HCT116 (cell line): Measurements from ENCODE around the gene IL1R1. TPM values are rescaled to one million over a fixed set of nuclear protein-coding genes. Genes with fewer than 3 reads are reported as not detected.

Source experiments
- ATAC-seq: fragments of 200-7000 bp; cut with Tn5 transposase; 2 replicates; pipeline ENCODE4 v1.9.1; 2020; ENCODE audit warnings: mild to moderate bottlenecking, moderate library complexity
- BruUV-seq: library from RNA; stranded (reverse); fragments of 400-500 nt; replicated peaks from 2 replicates; lab custom pipeline; 2021; lab: Mats Ljungman, UMichigan
- CTCF ChIA-PET: fragments of 300-600 bp; sonication (Branson Sonifier 250); formaldehyde crosslinking; loops from one replicate; lab custom pipeline; 2021; ENCODE audit warnings: antibody characterized with exemption; lab: Charles Lee
- POLR2A ChIA-PET: fragments of 300-600, 350-600 bp; sonication (Branson Sonifier 250); formaldehyde crosslinking; loops from one replicate; lab custom pipeline; 2021; ENCODE audit warnings: antibody characterized with exemption; lab: Charles Lee
- RAD21 ChIA-PET, 2 experiments: fragments of 300-600 bp; sonication (Branson Sonifier 250); formaldehyde crosslinking; loops; one replicate each; lab custom pipeline; 2023; ENCODE audit warnings: low total read pairs in 2 of 2; ENCODE audit not compliant: uncharacterized antibody in 2 of 2, unreplicated experiment in 2 of 2, low non-redundant PET in 1 of 2; lab: Charles Lee
- DNase-seq: peaks from one replicate; pipeline ENCODE4 v3.0.0-alpha.2; 2010; ENCODE audit warnings: low read depth, low spot score
- H2AFZ ChIP-seq: fragments of 200-600 bp; shearing (Covaris generic), sonication (generic); 2 replicates; pipeline ENCODE4 v1.6.1; 2017; ENCODE audit warnings: low read depth, mixed run types, mixed read lengths, antibody characterized with exemption, low read length; ENCODE audit not compliant: poor library complexity, severe bottlenecking
- H3K27ac ChIP-seq: 2 replicates; pipeline ENCODE4 v1.5.1; 2012; ENCODE audit warnings: low read depth, low read length
- H3K27me3 ChIP-seq: fragments of 200-600 bp; sonication (generic); 2 replicates; pipeline ENCODE4 v1.6.1; 2016; ENCODE audit warnings: mixed run types, low read length, mixed read lengths; ENCODE audit not compliant: insufficient read depth
- H3K36me3 ChIP-seq, 2 experiments: fragments of 200-500 bp in 1 of 2; fragments of 200-600 bp in 1 of 2; sonication (Bioruptor generic) in 1 of 2; sonication (generic) in 1 of 2; 2 replicates each; pipeline versions ENCODE4 v1.5.1 to v1.6.1; 2014 to 2016; ENCODE audit warnings: low read length in 2 of 2, inconsistent platforms in 1 of 2, mixed read lengths in 1 of 2, mixed run types in 1 of 2; ENCODE audit not compliant: insufficient read depth in 2 of 2, control insufficient read depth in 1 of 2
- H3K4me1 ChIP-seq, 2 experiments: fragments of 200-600 bp in 1 of 2; sonication (generic) in 1 of 2; 2 replicates each; pipeline versions ENCODE4 v1.5.1 to v1.6.1; 2012 to 2017; ENCODE audit warnings: low read length in 2 of 2, inconsistent platforms in 1 of 2, mild to moderate bottlenecking in 1 of 2, mixed read lengths in 1 of 2, mixed run types in 1 of 2, moderate library complexity in 1 of 2; ENCODE audit not compliant: insufficient read depth in 2 of 2, control insufficient read depth in 1 of 2
- H3K4me2 ChIP-seq: fragments of 200-600 bp; sonication (generic); 2 replicates; pipeline ENCODE4 v1.6.1; 2017; ENCODE audit warnings: mixed run types, low read length, mixed read lengths
- H3K4me3 ChIP-seq, 2 experiments: fragments of 200-600 bp in 1 of 2; sonication (generic) in 1 of 2; replicated peaks in 1 of 2; 2 replicates each; pipeline ENCODE4 v1.5.1; 2011 to 2016; ENCODE audit warnings: low read length in 2 of 2, control low read depth in 1 of 2, low read depth in 1 of 2, mild to moderate bottlenecking in 1 of 2, mixed read lengths in 1 of 2, mixed run types in 1 of 2
- H3K79me2 ChIP-seq: fragments of 200-600 bp; sonication (generic); 2 replicates; pipeline ENCODE4 v1.6.1; 2017; ENCODE audit warnings: mild to moderate bottlenecking, mixed run types, low read length, moderate library complexity, mixed read lengths; ENCODE audit not compliant: insufficient read depth
- H3K9ac ChIP-seq: fragments of 200-600 bp; sonication (generic); 2 replicates; pipeline ENCODE4 v1.6.1; 2016; ENCODE audit warnings: low read length, mixed read lengths
- H3K9me2 ChIP-seq: fragments of 200-600 bp; sonication (generic), shearing (Covaris generic); 2 replicates; pipeline ENCODE4 v1.6.1; 2017; ENCODE audit warnings: mixed run types, mild to moderate bottlenecking, moderate library complexity; ENCODE audit not compliant: insufficient read depth
- H3K9me3 ChIP-seq, 2 experiments: fragments of 200-500 bp in 1 of 2; fragments of 200-600 bp in 1 of 2; sonication (Bioruptor generic) in 1 of 2; sonication (generic) in 1 of 2; 2 replicates each; pipeline ENCODE4 v1.6.1; 2014 to 2017; ENCODE audit warnings: low read length in 2 of 2, mixed read lengths in 2 of 2, inconsistent platforms in 1 of 2, low read depth in 1 of 2, mild to moderate bottlenecking in 1 of 2, mixed run types in 1 of 2, moderate library complexity in 1 of 2; ENCODE audit not compliant: control insufficient read depth in 1 of 2, insufficient read depth in 1 of 2
- H4K20me1 ChIP-seq: fragments of 200-600 bp; sonication (generic), shearing (Covaris generic); 2 replicates; pipeline ENCODE4 v1.6.1; 2017; ENCODE audit warnings: mixed run types, mild to moderate bottlenecking, moderate library complexity; ENCODE audit not compliant: insufficient read depth
- CBX3 ChIP-seq: IDR thresholded peaks from 2 replicates; pipeline ENCODE4 v1.6.1; 2012; ENCODE audit warnings: low read depth
- ELF1 ChIP-seq: IDR thresholded peaks from 2 replicates; pipeline ENCODE4 v1.6.1; 2012; ENCODE audit warnings: low read depth, borderline replicate concordance
- EZH2 ChIP-seq: fragments of 200-600 bp; sonication (generic); IDR thresholded peaks from 2 replicates; pipeline ENCODE4 v1.6.1; 2017; ENCODE audit warnings: antibody characterized with exemption, mixed run types
- EZH2phosphoT487 ChIP-seq: fragments of 200-600 bp; IDR thresholded peaks from 2 replicates; pipeline ENCODE4 v1.6.1; 2018; ENCODE audit warnings: antibody characterized with exemption, borderline replicate concordance
- MAX ChIP-seq: IDR thresholded peaks from 2 replicates; pipeline ENCODE4 v1.6.1; 2012
- POLR2A ChIP-seq: IDR thresholded peaks from 2 replicates; pipeline ENCODE4 v1.7.0; 2011; ENCODE audit warnings: borderline replicate concordance; ENCODE audit not compliant: insufficient read depth, insufficient read length; ENCODE audit errors: extremely low read depth
- RAD21 ChIP-seq: IDR thresholded peaks from 2 replicates; pipeline ENCODE4 v1.6.1; 2012; ENCODE audit warnings: low read depth, mild to moderate bottlenecking
- SP1 ChIP-seq: IDR thresholded peaks from 2 replicates; pipeline ENCODE4 v1.6.1; 2012; ENCODE audit warnings: low read depth
- YY1 ChIP-seq: IDR thresholded peaks from 2 replicates; pipeline ENCODE4 v1.6.1; 2011; ENCODE audit warnings: low read length, low read depth, moderate library complexity, mild to moderate bottlenecking; ENCODE audit not compliant: insufficient replicate concordance; ENCODE audit errors: extremely low read depth
- ZFX ChIP-seq: fragments of 450-650 bp; IDR thresholded peaks from 2 replicates; pipeline ENCODE4 v1.6.1; 2017
- ZNF274 ChIP-seq: fragments of 200-500 bp; sonication (Bioruptor generic); IDR thresholded peaks from 2 replicates; pipeline ENCODE4 v1.6.1; 2014; ENCODE audit warnings: mild to moderate bottlenecking, low read depth, low read length, inconsistent platforms
- intact Hi-C: fragments of 100-400 bp; cut with micrococcal nuclease; formaldehyde crosslinking; loops from 2 replicates; pipeline ENCODE4 v1.10.0; 2022
- total RNA-seq: library from RNA; stranded (reverse); gene quantifications from one replicate; pipeline ENCODE4 v1.2.1, GENCODE V29; 2021; ENCODE audit not compliant: unreplicated experiment

The IL1R1 gene
- total RNA-seq, 1 experiment from 2014 or later: 5.3 TPM

DNA sequence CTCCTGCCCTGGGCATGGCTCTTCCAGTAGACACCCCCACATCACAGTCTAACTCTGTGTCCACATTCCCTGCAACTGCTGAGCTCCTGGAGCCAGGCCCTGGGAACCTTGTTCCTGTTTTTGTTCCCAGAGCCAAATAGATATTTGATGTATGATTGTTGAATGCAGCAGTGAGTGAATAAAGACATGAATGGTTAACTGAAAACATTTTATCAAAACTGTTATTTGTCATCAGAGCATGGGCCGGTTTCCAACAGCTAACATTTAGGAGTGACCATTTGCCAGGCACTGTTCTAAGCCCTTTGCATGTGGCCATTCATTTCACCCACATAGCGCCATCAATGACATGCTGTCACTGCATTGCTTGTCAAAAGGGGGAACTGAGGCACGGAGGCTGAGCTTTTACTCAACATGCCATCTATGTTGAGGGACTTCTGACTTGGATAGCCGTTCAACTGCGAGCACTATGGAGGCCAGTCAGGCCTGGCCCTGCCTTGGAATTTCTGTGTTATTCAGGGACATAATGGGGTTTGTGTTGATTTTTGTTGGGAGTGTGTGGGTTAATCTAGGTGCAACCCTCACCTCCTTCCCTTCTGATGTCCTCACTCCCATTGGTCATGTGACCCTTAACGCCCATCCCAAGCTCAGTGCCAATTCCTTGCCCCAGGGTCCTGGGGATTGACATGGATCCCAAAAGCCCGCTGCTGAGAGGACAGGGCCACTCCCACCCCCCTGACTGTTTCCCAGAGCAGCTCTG, 12.6 kb downstream of the IL1R1 start:
- no peak for TF ChIP-seq MAX
- TF ChIP-seq, all 23 proteins: peak for 0
- POLR2A ChIA-PET: no interaction called here

GRCh38 chr2:102155703-102156515, 13.4 kb downstream of the IL1R1 start:
- POLR2A ChIA-PET: no interaction called here
- Histone ChIP-seq H3K36me3 (no peaks in the 10 kb centered on the region), H3K27ac (no peak overlapping the region), H3K9ac (no peak overlapping the region), H3K9me2 (no peaks in the 10 kb centered on the region), H3K9me3 (no peaks in the 10 kb centered on the region), H3K79me2 (no peaks in the 10 kb centered on the region), H3K27me3 (no peaks in the 10 kb centered on the region), H3K4me2 (no peak overlapping the region), H4K20me1 (no peaks in the 10 kb centered on the region), H3K4me3 (no peak overlapping the region), H2AFZ (no peak overlapping the region), H3K4me1 (peaks cover under 1 to 2% of the 10 kb centered on the region in 2 experiments; a peak in 3 of 4 replicates)
- no peak for ATAC-seq
- no TSS peak for BruUV-seq
- no peak for DNase-seq
- intact Hi-C loops: no loop called here
- RAD21 ChIA-PET: no interaction called here
- CTCF ChIA-PET: interaction anchor here (1.3 to 2.6 kb wide), 2 partner anchors 10 to 85 kb away, joined by 5 to 13 read pairs; no protein-coding TSS in a partner anchor
- TF ChIP-seq CBX3 (no peak), RAD21 (no peak), EZH2phosphoT487 (no peak), EZH2 (no peak), ZNF274 (no peak), ELF1 (no peak), POLR2A (no peak), MAX (no peak), ZFX (no peak), YY1 (no peak), SP1 (no peak)

More for the DNA sequence above, 12.6 kb downstream of the IL1R1 start:
- Histone ChIP-seq H3K9ac (no peak overlapping the region), H3K9me3 (no peaks in the 10 kb centered on the region), H3K36me3 (no peaks in the 10 kb centered on the region), H3K27ac (no peak overlapping the region), H3K79me2 (no peaks in the 10 kb centered on the region), H4K20me1 (no peaks in the 10 kb centered on the region), H3K4me1 (no peaks in the 10 kb centered on the region), H3K27me3 (no peaks in the 10 kb centered on the region), H3K4me2 (no peak overlapping the region), H3K4me3 (no peak overlapping the region), H3K9me2 (no peaks in the 10 kb centered on the region), H2AFZ (no peak overlapping the region)
- ChIA-PET RAD21 (no interaction called here), CTCF (interaction anchor here (2.6 kb wide), 1 partner anchor 11 kb away, joined by 13 read pairs; no protein-coding TSS in a partner anchor)
- intact Hi-C loops: no loop called here
- DNase-seq (no peak), ATAC-seq (no peak)
- BruUV-seq: no TSS peak
